Panc1 (cell line): ENCODE results near the gene RSAD1. TPM values are rescaled to one million over a fixed set of nuclear protein-coding genes. Genes with fewer than 3 reads are reported as not detected.
"Not testable (repeated sequence)": the region's sequence is repeated elsewhere in the genome, so short reads cannot be mapped to it uniquely, and the experiment has no call there.

Experiments
- ATAC-seq: fragments of 200-7000 bp; cut with Tn5 transposase; 2 replicates; pipeline ENCODE4 v1.9.1; 2020; ENCODE audit warnings: mild to moderate bottlenecking, moderate library complexity
- BruUV-seq: library from RNA; stranded (reverse); fragments of 400-500 nt; replicated peaks from 2 replicates; lab custom pipeline; 2021; lab: Mats Ljungman, UMichigan
- CTCF ChIA-PET: fragments of 300-600 bp; sonication (Branson Sonifier 250); formaldehyde crosslinking; loops from one replicate; lab custom pipeline; 2022; ENCODE audit warnings: antibody characterized with exemption; lab: Charles Lee
- POLR2A ChIA-PET: fragments of 300-600 bp; sonication (Branson Sonifier 250); formaldehyde crosslinking; loops from one replicate; lab custom pipeline; 2022; ENCODE audit warnings: antibody characterized with exemption; lab: Charles Lee
- DNase-seq: peaks from one replicate; pipeline ENCODE4 v3.0.0-alpha.2; 2010; ENCODE audit warnings: low read depth, low spot score
- H3K27ac ChIP-seq: 2 replicates; pipeline ENCODE4 v1.5.1; 2011; ENCODE audit warnings: mild to moderate bottlenecking, low read length, inconsistent platforms
- H3K27me3 ChIP-seq: fragments of 200-500 bp; sonication (Bioruptor generic); 2 replicates; pipeline ENCODE4 v1.6.0; 2014; ENCODE audit warnings: low read length, inconsistent platforms; ENCODE audit not compliant: control insufficient read depth, insufficient read depth
- H3K36me3 ChIP-seq: fragments of 200-500 bp; sonication (Bioruptor generic); 2 replicates; pipeline ENCODE4 v1.5.1; 2014; ENCODE audit warnings: inconsistent platforms, mild to moderate bottlenecking, low read length, moderate library complexity; ENCODE audit not compliant: control insufficient read depth, insufficient read depth
- H3K4me1 ChIP-seq: 2 replicates; pipeline ENCODE4 v1.5.1; 2011; ENCODE audit warnings: inconsistent platforms, mild to moderate bottlenecking, low read length, moderate library complexity; ENCODE audit not compliant: control insufficient read depth, insufficient read depth
- H3K4me3 ChIP-seq, 2 experiments: 2 replicates each; pipeline ENCODE4 v1.5.1; 2011 to 2012; ENCODE audit warnings: low read depth in 2 of 2, low read length in 2 of 2, mild to moderate bottlenecking in 2 of 2, inconsistent platforms in 1 of 2, moderate library complexity in 1 of 2
- H3K9me3 ChIP-seq: fragments of 200-500 bp; sonication (Bioruptor generic); 2 replicates; pipeline ENCODE4 v1.5.1; 2014; ENCODE audit warnings: low read depth, mild to moderate bottlenecking, inconsistent platforms, low read length, moderate library complexity; ENCODE audit not compliant: control insufficient read depth, insufficient read depth
- POLR2AphosphoS5 ChIP-seq: IDR thresholded peaks from 2 replicates; pipeline ENCODE4 v1.6.1; 2012; ENCODE audit warnings: mild to moderate bottlenecking, low read depth, low read length, moderate library complexity
- SIN3A ChIP-seq: IDR thresholded peaks from 2 replicates; pipeline ENCODE4 v1.6.1; 2012; ENCODE audit warnings: low read depth, mild to moderate bottlenecking, low read length, moderate library complexity, borderline replicate concordance; ENCODE audit not compliant: insufficient read depth
- TCF7L2 ChIP-seq: IDR thresholded peaks from 2 replicates; pipeline ENCODE4 v1.6.1; 2011; ENCODE audit warnings: mild to moderate bottlenecking, low read depth, low read length, inconsistent platforms
- in situ Hi-C: cut with HindIII; loops from 2 replicates; pipeline ENCODE4 v1.10.0; 2016; ENCODE audit warnings: low sequenced_read_pairs, low pct_unique_long_range_greater_than_20kb
- intact Hi-C: fragments of 100-400 bp; cut with micrococcal nuclease; formaldehyde crosslinking; loops from one replicate; pipeline ENCODE4 v1.10.0; 2022; ENCODE audit not compliant: unreplicated experiment
- total RNA-seq: library from RNA; stranded (reverse); gene quantifications from one replicate; pipeline ENCODE4 v1.2.1, GENCODE V29; 2021; ENCODE audit not compliant: unreplicated experiment
- TF ChIP-seq, protein P1 (sequence below): fragments of 450-650 bp; IDR thresholded peaks from 2 replicates; pipeline ENCODE4 v1.5.1; 2017; ENCODE audit warnings: mild to moderate bottlenecking
- TF ChIP-seq, protein P2 (sequence below), 2 experiments: IDR thresholded peaks; 2 replicates each; pipeline ENCODE4 v1.6.1; 2011 to 2012; ENCODE audit warnings: low read depth in 2 of 2, control low read depth in 1 of 2, low read length in 1 of 2, mild to moderate bottlenecking in 1 of 2, moderate library complexity in 1 of 2; ENCODE audit not compliant: insufficient read depth in 1 of 2

The RSAD1 gene
- total RNA-seq, 1 experiment from 2014 or later = 40.2 TPM

DNA sequence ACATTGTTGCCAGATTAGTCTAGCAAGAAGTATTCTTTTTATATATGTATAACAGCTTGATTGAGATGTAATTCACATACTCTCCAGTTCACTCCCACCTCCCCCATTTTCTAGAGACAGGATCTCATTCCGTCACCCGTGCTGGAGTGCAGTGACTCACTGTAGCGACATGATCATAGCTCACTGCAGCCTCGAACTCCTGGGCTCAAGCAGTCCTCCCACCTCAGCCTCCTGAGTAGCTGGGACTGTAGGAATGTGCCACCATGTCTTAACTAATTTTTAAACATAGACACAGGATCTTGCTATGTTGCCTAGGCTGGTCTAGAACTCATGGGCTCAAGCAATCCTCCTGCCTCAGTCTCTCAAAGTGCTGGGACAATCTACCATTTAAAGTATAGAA is 3.3 kb upstream of the RSAD1 start:
- H3K9me3 ChIP-seq = no peaks in the 10 kb centered on the region
- H3K27ac ChIP-seq = no peak overlapping the region
- no peak for TF ChIP-seq TCF7L2
- TF ChIP-seq SIN3A = no peak
- TF ChIP-seq, protein P1, sequence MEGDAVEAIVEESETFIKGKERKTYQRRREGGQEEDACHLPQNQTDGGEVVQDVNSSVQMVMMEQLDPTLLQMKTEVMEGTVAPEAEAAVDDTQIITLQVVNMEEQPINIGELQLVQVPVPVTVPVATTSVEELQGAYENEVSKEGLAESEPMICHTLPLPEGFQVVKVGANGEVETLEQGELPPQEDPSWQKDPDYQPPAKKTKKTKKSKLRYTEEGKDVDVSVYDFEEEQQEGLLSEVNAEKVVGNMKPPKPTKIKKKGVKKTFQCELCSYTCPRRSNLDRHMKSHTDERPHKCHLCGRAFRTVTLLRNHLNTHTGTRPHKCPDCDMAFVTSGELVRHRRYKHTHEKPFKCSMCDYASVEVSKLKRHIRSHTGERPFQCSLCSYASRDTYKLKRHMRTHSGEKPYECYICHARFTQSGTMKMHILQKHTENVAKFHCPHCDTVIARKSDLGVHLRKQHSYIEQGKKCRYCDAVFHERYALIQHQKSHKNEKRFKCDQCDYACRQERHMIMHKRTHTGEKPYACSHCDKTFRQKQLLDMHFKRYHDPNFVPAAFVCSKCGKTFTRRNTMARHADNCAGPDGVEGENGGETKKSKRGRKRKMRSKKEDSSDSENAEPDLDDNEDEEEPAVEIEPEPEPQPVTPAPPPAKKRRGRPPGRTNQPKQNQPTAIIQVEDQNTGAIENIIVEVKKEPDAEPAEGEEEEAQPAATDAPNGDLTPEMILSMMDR = no peak
- TF ChIP-seq, protein P2, sequence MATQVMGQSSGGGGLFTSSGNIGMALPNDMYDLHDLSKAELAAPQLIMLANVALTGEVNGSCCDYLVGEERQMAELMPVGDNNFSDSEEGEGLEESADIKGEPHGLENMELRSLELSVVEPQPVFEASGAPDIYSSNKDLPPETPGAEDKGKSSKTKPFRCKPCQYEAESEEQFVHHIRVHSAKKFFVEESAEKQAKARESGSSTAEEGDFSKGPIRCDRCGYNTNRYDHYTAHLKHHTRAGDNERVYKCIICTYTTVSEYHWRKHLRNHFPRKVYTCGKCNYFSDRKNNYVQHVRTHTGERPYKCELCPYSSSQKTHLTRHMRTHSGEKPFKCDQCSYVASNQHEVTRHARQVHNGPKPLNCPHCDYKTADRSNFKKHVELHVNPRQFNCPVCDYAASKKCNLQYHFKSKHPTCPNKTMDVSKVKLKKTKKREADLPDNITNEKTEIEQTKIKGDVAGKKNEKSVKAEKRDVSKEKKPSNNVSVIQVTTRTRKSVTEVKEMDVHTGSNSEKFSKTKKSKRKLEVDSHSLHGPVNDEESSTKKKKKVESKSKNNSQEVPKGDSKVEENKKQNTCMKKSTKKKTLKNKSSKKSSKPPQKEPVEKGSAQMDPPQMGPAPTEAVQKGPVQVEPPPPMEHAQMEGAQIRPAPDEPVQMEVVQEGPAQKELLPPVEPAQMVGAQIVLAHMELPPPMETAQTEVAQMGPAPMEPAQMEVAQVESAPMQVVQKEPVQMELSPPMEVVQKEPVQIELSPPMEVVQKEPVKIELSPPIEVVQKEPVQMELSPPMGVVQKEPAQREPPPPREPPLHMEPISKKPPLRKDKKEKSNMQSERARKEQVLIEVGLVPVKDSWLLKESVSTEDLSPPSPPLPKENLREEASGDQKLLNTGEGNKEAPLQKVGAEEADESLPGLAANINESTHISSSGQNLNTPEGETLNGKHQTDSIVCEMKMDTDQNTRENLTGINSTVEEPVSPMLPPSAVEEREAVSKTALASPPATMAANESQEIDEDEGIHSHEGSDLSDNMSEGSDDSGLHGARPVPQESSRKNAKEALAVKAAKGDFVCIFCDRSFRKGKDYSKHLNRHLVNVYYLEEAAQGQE (IDR thresholded peaks at IDR 0.05; ENCODE audit: insufficient read depth in 1 of 2, low read depth in 2 of 2, low read length in 1 of 2) = no peak
- TF ChIP-seq POLR2AphosphoS5 = no peak
- POLR2A ChIA-PET = no interaction called here
- H3K27me3 ChIP-seq = no peaks in the 10 kb centered on the region
- H3K4me3 ChIP-seq = no peak overlapping the region
- in situ Hi-C loops = no loop called here
- H3K36me3 ChIP-seq = no peaks in the 10 kb centered on the region
- intact Hi-C loops = no loop called here
- ATAC-seq (no peak), DNase-seq (no peak)
- H3K4me1 ChIP-seq = peaks cover 13% of the 10 kb centered on the region
- CTCF ChIA-PET = interaction anchor here (0.6 kb wide), 1 partner anchor 28 kb away, joined by 3 read pairs; no protein-coding TSS in a partner anchor
- no TSS peak for BruUV-seq

DNA sequence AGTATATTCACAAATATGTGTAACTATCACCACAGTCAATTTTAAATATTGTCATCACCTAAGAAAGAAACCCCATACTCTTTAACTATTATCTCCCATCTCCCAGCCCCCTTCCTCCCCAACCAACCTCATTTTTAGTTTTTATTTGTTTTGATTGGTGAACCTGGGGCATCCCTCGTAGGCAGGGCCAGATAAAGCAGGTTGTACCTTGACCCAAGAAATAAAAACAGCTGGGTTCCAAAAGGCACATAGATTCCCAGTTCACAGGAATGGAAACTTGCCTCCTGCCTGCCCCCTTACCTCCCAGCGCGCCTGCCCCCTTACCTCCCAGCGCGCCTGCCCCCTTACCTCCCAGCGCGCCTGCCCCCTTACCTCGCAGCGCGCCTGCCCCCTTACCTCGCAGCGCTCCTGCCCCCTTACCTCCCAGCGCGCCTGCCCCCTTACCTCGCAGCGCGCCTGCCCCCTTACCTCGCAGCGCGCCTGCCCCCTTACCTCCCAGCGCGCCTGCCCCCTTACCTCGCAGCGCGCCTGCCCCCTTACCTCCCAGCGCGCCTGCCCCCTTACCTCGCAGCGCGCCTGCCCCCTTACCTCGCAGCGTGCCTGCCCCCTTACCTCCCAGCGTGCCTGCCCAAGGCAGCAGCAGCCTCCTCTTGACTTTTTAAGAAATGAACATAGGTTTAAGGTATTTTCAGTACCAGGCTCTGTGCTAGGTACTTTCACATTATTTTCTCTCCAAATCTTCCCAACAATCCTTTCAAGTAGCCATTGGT is 2.7 kb upstream of the RSAD1 start:
- DNase-seq, POLR2A ChIA-PET, BruUV-seq: not testable (repeated sequence)

More for the DNA sequence above, 2.7 kb upstream of the RSAD1 start:
- H3K27me3 ChIP-seq, intact Hi-C loops, H3K9me3 ChIP-seq, in situ Hi-C loops, H3K36me3 ChIP-seq, ATAC-seq, H3K4me3 ChIP-seq, H3K27ac ChIP-seq: not testable (repeated sequence)
- CTCF ChIA-PET = interaction anchor here (0.6 kb wide), 1 partner anchor 29 kb away, joined by 3 read pairs; no protein-coding TSS in a partner anchor
- H3K4me1 ChIP-seq = peaks cover 16% of the 10 kb centered on the region
